MM.1S (cell line): ENCODE measurements around the gene BOD1.

ENCODE experiments used
- CTCF ChIP-seq: fragments of 300-600 bp; sonication (generic); IDR thresholded peaks from 2 replicates; pipeline ENCODE4 v1.5.1; 2016; ENCODE audit warnings: antibody characterized with exemption, low read length, mixed read lengths
- EZH2 ChIP-seq: fragments of 300-600 bp; sonication (generic); optimal IDR thresholded peaks from 2 replicates; pipeline ENCODE3; 2017; ENCODE audit warnings: low read depth, mild to moderate bottlenecking, antibody characterized with exemption, low read length, mixed read lengths

- no peak for TF ChIP-seq CTCF
- TF ChIP-seq EZH2 = no peak
These were observed 25.9 kb upstream of the BOD1 start for GRCh38 chr5:173642191-173642816.
